Astrocyte of the cerebellum (primary cell): ENCODE results near the gene GTF2H3.

Experiments
- DNase-seq: peaks from one replicate; pipeline ENCODE4 v3.0.0-alpha.2; 2011; ENCODE audit warnings: low read depth
- H3K4me3 ChIP-seq: 2 replicates; pipeline ENCODE4 v1.5.1; 2011; ENCODE audit warnings: mild to moderate bottlenecking, low read depth, low read length, moderate library complexity
- in situ Hi-C: cut with HindIII; loops from 2 replicates; pipeline ENCODE4 v1.10.0; 2017; ENCODE audit warnings: low sequenced_read_pairs
- TF ChIP-seq, protein P1 (sequence below): IDR thresholded peaks from 2 replicates; pipeline ENCODE4 v1.5.1; 2012; ENCODE audit warnings: low read length, low read depth, moderate library complexity, mild to moderate bottlenecking; ENCODE audit errors: missing control alignments

GTF2H3 gene

DNA sequence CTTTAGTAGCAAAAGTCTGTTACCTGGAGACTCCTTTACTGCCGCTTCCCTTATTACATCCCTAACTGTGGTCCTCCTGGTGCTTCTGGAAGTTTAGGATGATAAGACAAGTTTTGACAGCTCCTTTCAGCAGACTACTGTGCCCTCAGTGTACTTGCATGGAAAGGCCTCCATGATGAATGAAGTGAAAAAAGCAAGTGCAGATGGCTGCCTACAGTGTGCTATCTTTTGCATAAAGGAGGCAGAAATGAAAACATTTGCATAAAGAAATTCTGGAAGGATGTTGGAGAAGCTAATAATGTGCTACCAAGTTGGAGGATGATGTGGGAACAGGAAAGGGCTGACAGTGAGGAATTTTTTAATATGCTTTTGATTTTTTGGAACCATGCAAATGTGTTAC is 41.8 kb downstream of the GTF2H3 start:
- in situ Hi-C loops = no loop called here
- TF ChIP-seq, protein P1, sequence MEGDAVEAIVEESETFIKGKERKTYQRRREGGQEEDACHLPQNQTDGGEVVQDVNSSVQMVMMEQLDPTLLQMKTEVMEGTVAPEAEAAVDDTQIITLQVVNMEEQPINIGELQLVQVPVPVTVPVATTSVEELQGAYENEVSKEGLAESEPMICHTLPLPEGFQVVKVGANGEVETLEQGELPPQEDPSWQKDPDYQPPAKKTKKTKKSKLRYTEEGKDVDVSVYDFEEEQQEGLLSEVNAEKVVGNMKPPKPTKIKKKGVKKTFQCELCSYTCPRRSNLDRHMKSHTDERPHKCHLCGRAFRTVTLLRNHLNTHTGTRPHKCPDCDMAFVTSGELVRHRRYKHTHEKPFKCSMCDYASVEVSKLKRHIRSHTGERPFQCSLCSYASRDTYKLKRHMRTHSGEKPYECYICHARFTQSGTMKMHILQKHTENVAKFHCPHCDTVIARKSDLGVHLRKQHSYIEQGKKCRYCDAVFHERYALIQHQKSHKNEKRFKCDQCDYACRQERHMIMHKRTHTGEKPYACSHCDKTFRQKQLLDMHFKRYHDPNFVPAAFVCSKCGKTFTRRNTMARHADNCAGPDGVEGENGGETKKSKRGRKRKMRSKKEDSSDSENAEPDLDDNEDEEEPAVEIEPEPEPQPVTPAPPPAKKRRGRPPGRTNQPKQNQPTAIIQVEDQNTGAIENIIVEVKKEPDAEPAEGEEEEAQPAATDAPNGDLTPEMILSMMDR = no peak
- H3K4me3 ChIP-seq = no peak overlapping the region

DNA sequence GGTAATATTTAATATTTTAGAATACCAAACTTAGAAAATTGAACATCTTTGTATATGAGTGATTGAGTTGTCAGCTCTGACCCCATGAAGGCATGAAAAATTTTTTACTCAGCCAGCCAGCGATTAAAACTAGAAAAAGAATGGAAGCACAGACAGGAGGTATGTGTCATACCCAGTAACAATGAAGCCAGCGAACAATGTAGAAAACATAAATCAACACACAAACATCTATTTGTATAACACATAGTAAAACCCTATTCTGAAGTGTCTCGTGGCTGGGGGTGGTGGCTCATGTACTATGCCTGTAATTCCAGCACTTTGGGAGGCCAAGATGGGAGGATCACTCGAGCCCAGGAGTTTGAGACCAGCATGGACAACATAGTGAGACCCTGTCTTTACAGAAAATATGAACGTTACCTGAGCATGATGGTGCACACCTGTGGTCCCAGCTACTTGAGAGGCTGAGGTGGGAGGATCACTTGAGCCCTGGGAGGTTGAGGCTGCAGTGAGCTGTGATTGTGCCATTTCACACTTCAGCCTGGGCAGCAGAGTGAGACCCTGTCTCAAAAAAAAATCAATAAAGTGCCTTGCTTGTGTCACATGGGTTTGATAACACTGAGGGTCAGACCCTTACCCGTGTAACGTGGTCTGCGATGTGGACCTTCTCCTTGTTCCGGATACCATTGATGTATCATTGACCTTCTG is 43.1 kb downstream of the GTF2H3 start:
- in situ Hi-C loops = no loop called here
- no peak overlapping the region for H3K4me3 ChIP-seq
- TF ChIP-seq, protein P1 = no peak
- no peak for DNase-seq

More for the DNA sequence above, 41.8 kb downstream of the GTF2H3 start:
- no peak for DNase-seq

DNA sequence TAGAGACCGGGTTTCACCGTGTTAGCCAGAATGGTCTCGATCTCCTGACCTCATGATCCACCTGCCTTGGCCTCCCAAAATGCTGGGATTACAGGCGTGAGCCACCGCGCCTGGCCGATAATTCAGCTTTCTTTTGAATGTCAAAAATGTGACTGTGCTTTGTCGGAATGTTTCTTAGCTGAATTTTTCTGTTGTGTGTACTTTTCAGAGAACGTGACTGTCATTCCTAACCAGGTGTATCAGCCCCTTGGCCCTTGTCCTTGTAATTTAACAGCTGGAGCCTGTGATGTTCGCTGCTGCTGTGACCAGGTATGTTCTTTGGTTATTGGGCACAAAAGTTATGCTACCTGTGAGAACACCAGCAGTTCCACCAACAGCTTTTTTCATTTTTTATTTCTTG is 45.4 kb downstream of the GTF2H3 start:
- TF ChIP-seq, protein P1 = no peak
- H3K4me3 ChIP-seq = no peak overlapping the region
- no peak for DNase-seq
- in situ Hi-C loops = no loop called here

DNA sequence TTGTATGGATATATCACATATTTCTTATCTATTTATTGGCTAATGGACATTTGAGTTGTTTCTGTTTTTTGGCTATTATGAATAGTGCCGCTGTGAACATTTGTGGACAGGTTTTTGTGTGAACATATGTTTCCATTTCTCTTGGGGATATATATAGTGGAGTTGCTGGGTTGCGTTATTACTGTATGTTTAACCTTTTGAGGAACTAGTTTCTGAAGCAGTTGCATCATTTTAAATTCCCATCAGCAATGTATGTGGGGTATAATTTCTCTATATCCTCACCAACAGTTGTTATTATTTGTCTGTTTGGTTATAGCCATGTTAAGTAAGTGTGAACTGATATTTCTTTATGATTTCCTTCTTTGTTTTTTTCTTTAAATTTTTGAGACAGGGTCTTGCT is 48.0 kb downstream of the GTF2H3 start:
- in situ Hi-C loops = no loop called here
- H3K4me3 ChIP-seq = no peak overlapping the region
- no peak for DNase-seq
- TF ChIP-seq, protein P1 = no peak

DNA sequence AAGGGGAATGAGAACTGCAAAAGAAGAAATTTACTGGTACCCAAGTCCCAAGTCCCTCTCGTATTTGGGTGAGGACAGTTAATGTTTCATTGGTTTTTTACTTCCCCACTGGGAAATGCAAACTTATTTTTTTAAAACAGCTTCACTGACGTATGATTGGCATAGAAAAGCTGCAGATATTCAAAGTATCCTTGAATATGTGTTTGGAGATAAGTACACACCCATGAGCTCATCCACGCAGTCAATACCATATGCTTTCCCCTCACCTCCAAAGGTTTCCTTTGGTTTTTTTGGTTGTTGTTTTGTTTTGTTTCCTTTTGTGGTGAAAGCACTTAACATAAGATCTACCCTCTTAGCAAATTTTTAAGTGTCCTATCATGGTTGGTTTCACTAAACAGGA is 50.3 kb downstream of the GTF2H3 start:
- in situ Hi-C loops = no loop called here
- DNase-seq = no peak
- TF ChIP-seq, protein P1 = no peak
- H3K4me3 ChIP-seq = no peak overlapping the region

DNA sequence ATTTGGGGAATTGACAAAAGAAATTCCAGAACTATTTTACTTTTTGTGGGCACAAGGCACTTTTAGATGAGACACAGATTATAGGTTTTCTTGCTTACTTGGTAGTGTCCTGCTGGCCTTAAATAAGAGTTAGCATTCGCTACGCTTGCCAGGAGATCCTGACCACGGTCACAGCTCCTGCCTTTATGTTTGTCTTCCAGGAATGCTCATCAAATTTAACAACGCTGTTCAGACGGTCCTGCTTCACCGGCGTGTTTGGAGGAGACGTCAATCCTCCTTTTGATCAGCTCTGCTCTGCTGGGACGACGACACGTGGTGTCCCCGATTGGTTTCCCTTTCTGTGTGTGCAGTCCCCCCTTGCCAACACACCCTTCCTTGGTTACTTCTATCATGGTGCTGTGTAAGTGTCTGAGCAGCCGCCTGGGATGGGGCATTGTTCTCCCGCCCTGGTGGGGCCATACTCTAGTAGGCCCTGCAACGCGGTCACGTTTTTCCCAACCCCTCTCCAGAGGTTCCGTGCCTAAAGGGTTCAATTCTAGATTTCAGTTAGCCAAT is 53.1 kb downstream of the GTF2H3 start:
- no peak for DNase-seq
- in situ Hi-C loops = no loop called here
- no peak overlapping the region for H3K4me3 ChIP-seq
- TF ChIP-seq, protein P1 = no peak
